GM19023 (cell line): Measurements from ENCODE around the gene FIGN.

ENCODE experiments used
- ATAC-seq: cut with Tn5 transposase; IDR thresholded peaks from one replicate; pipeline ENCODE4 v1.9.1; 2021; ENCODE audit warnings: mild to moderate bottlenecking, moderate library complexity; ENCODE audit not compliant: unreplicated experiment

Gene FIGN

DNA sequence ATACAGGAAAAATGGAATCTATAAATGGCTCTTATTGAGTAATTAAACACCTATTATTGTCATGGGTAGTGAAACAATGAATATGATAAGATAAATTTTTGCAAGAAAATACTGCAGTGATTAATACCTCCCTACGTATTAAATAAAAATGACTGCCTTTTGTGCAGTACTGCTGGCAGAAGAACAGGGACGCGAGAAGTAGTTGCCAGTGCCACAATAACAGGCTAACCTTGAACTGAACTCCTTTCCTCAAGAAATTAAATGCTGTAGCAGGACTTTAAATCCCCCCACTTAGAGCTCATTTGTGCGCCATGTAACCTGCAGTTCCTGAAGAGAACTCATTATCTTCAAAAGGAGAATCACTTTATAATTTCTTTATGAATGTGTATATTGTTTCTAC lies 24.6 kb downstream of the FIGN start:
- no peak for ATAC-seq

GRCh38 chr2:163709270-163709669 lies 26.5 kb downstream of the FIGN start:
- no peak for ATAC-seq

GRCh38 chr2:163708265-163708664 lies 27.5 kb downstream of the FIGN start:
- no peak for ATAC-seq

DNA sequence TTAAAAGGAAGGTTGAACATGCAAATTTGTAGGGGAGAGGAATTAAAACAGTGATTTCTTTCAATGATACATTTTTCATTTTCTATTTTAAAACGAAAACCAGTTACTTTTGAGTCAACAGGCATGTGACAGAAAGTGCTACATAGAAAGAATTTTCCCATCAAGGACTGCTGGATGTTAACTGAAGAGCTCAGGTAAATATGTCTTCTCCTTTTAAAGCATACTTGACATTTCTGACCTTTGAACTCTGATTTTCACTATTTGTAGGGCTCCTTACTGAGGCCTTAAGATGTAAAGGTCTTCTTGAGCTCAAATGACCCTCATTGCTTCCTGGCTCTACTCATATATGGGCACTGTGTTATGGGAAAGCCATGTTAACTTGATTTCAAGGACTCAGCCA lies 32.4 kb downstream of the FIGN start:
- ATAC-seq: no peak

DNA sequence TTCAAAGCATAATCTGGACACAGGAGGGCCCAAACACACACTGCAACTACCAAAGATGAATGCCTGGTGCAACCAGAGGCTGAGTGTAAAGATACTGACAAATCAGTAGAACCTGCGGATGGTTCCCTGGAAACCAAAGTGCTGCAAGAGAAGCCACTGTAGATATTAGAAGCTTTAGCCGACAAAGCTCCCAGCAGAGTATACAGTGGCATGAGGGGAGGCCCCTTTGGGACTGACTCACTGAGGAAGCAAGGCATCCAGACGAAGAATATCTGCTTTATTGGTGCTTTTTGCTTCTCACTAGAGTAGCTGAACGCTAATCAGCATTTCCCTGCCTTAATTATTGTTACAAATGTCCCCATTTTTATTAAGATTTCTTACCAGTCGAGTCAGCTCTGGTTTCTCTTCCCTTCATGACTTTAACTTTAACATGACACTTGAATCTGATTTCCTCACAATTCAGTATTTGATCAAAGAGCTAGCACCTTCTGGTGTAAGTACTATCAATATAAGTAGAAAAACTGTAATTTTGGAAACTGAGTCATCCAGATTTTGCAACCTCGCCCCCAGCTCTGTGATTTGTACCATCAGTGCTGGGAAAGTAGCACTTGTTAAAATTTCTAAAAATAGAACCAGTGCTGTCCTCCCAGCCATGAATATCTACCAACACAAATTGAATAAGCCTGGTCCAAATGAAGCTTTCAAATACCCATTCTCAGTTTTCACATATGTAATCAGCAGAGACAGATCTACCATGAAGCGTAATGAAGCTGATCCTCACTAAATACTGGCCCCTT lies 34.2 kb downstream of the FIGN start:
- ATAC-seq: no peak

DNA sequence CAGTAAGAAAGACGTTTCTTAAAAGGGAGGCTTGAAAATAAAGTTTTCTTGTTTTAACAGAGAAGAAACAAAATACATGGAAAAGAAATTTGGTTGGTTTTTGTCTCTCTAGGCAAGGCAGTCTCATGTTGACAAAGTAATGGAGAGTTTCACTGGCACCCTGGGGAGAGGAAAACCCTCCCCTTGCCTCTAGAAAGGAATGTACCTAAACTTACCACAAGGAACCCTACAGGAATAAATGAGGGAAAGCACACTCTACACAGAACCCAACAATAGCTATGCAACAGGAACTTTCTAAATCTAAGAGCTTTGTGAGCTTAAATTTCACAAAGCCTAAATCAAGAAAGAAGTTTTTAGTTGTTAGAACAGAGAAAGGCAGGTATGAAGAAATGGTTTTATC lies 37.0 kb downstream of the FIGN start:
- no peak for ATAC-seq

DNA sequence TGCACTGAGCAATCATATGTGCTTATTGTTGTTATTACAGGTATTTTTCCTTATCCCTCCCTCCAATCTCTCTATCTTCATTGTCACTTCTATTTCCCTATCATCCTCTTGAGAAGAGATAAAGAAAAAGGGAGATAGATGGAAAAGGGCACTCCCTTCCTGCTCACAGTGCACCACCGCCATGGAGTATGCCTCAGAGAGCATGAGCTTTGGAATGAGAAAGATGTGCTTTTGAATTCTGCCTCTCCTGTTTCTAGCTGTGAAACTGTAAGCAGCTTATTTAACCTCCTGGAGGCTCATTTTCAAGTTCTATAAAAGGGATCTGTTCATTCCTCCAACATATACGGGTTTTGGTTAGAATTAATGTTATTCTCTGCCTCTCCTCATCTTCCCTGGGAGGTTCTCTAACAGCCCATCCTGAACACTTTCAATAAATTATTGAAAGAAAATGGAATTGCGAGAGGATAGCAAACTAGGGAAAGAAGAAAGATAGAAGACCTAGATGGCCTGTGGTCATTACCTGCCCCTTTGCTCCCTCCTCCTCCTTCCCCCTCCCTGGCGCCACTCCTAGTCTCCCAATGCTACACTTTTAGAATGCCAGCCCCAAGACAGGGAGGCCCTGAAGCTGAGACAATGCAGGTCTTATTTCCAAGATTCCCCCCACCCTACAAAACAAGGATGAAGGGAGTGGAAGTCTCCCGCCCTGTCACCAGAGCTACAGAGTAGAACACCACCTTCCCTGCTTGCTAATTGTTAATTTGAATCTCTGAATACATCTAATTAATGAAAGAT lies 37.8 kb downstream of the FIGN start:
- no peak for ATAC-seq

- ATAC-seq: no peak
These were observed 38.4 kb downstream of the FIGN start for GRCh38 chr2:163697429-163697828.

DNA sequence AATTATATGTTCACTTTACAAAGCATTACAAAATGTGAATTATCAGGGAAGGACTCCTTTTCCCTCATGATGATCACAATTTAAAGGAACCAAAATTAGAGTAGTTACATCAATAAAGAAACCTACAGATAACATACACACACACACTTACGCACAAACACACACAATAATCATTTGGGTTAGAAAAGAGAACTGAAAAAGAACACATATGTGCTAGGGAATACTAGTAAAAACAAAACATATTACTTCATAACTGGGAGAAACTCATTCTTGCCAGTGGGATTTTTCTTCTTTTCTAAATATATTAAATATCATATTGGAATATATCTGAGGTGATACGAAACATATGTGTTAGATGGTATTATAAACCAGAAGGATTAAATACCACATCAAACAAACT lies 42.3 kb downstream of the FIGN start:
- no peak for ATAC-seq

DNA sequence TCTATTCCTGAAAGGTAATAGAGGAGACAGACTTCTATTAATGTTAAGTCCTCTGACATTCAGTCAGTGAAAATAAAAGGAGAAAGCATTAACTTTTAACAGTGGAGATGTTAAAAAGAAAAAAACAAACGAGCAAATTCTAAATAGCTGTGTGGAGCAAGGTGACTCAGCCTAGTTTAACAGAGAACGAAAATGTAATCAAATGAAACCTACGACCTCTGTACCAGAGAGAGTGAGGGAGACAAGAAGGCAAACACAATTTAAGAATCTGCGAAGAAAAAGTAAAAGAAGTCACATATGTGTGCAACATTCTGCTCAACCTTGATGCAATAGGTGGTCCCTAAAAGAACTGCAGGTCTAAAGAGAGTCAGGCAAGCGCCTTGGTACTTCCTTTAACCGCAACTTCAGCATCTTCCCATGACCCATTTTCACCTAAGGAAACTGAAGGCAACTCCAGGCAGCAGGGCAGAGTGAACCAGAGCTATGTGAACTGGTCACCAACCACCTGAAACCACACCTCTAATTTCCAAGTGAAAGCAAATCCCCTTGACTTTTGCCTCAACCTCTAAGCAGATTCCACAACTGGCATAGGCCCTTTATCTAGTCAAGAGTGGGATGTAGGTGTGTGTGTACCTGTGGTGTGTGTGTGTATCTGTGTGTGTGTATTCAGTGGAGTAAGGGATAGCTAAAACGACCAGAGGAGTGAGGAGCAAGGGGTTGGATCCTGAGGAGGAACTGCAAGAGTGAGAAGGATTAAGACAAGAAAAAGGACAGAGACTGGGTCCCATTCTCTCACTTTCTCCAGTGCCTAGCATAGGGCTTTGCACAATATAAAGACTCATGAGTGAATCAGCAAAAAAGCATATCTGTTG lies 43.0 kb downstream of the FIGN start:
- no peak for ATAC-seq

- ATAC-seq: no peak
These were observed 43.7 kb downstream of the FIGN start for GRCh38 chr2:163692081-163692480.

GRCh38 chr2:163690896-163691295 lies 44.9 kb downstream of the FIGN start:
- ATAC-seq: no peak

DNA sequence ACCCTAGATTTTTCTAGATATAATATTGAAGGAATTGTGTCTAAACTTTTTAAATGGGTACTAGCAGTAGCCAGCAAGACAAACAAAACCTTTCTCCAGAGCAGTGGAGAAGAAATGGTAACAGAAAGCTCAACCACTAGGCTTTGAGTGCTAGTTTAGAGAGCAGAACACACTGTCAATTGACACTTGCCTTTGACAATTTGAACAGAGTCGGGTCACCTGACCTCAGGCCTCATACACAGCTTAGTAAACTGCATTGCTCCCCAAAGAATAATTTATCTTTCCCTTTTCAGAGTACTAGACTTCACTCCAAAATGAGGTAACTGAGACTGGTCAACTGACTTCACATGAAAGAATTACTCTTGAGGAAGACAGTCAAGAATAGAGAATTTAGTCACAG lies 48.6 kb downstream of the FIGN start:
- no peak for ATAC-seq

GRCh38 chr2:163686289-163686688 lies 49.5 kb downstream of the FIGN start:
- no peak for ATAC-seq

DNA sequence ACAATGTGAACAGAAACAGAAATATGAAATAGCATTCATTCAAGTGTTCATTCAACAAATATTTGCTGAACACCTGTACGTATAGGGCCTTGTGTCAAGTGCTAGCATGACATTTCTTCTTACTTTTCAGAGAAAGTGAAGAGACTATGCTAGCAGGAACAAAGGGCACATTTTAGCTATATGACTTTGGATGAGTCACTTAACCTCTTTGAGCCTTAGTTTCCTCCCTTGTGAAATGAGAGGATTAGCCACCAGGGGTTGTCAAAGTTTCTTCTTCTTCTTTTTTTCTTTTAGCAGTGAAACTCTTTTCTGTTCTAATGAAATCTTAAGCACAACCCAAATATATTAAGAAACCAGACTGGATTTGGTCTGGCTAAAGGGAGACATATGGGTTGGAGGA lies 53.1 kb downstream of the FIGN start:
- ATAC-seq: no peak

GRCh38 chr2:163681745-163682144 lies 54.1 kb downstream of the FIGN start:
- ATAC-seq: no peak

DNA sequence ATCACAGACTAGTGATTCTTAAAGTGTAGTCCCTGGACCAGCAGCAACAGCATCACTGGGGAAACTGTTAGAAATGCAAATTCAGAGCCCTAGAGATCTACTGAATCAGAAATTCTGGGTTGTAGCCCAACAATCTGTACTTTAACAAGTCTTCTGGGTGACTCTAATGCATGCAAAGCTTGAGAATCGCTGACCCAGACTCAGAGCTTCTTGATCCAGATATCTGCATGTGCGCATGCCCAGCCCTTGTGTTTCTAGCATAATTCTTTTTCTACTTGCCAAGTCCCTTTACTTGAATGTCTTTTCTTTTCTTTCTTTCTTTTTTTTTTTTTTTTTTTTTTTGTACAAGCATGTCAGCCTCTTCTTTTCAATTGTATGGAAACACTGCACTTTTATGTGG lies 60.4 kb downstream of the FIGN start:
- no peak for ATAC-seq

GRCh38 chr2:163673522-163673921 lies 62.3 kb downstream of the FIGN start:
- ATAC-seq: no peak

DNA sequence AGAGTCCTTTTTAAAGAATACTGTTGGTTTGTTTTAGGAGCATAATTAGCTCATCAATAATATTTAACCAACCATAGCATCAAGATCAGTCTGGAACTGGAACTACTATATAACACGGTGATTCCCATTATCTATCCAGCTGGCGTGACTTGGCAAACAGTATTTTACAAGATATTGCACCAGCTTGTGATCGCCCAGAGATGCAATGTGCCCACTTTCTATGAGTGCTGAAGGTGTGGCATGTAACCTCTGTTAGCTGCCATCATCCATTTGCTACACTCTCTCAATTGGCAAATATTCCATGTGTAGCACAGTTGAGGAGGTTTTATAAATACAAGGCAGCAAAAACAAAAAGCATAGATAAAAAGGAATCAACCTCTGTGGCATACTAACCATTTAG lies 64.9 kb downstream of the FIGN start:
- no peak for ATAC-seq

GRCh38 chr2:163669506-163669905 lies 66.3 kb downstream of the FIGN start:
- ATAC-seq: no peak

- ATAC-seq: no peak
These were observed 68.5 kb downstream of the FIGN start for GRCh38 chr2:163667064-163667887.
